Ascending aorta (tissue), 2 donors: ENCODE data around the gene STPG1. TPM values are rescaled to one million over a fixed set of nuclear protein-coding genes. Genes with fewer than 3 reads are reported as not detected.

Source experiments
- DNase-seq, 2 donors: peaks; one replicate each; pipeline ENCODE4 v3.0.0-alpha.2; 2019; ENCODE audit warnings: low spot score in 2 of 2
- H3K27ac ChIP-seq, 2 donors: fragments of 200-600 bp; sonication (generic); one replicate each; pipeline ENCODE4 v1.5.1; 2016 to 2017; ENCODE audit warnings: mild to moderate bottlenecking in 1 of 2
- H3K27me3 ChIP-seq: fragments of 200-600 bp; sonication (generic); one replicate; pipeline ENCODE4 v1.5.1; 2017
- H3K36me3 ChIP-seq, 2 donors: fragments of 200-600 bp; sonication (generic); one replicate each; pipeline ENCODE4 v1.5.1; 2016
- H3K4me1 ChIP-seq, 2 donors: fragments of 200-600 bp; sonication (generic); one replicate each; pipeline ENCODE4 v1.5.1; 2016 to 2017; ENCODE audit warnings: mild to moderate bottlenecking in 1 of 2
- H3K4me3 ChIP-seq, 2 donors: fragments of 200-600 bp; sonication (generic); one replicate each; pipeline ENCODE4 v1.5.1; 2016 to 2017; ENCODE audit warnings: mild to moderate bottlenecking in 1 of 2
- H3K9me3 ChIP-seq, 2 donors: fragments of 200-600 bp; sonication (generic); one replicate each; pipeline ENCODE4 v1.5.1; 2016
- intact Hi-C: fragments of 100-400 bp; cut with DNase I; formaldehyde crosslinking; loops from one replicate; pipeline ENCODE4 v1.15.1; 2023
- total RNA-seq: library from RNA; depleted of rRNA; stranded (reverse); fragments of >200 nt; gene quantifications from one replicate; pipeline ENCODE4 v1.1.0, GENCODE V29; 2016
- TF ChIP-seq, protein P1 (sequence below), 3 experiments: fragments of 200-600 bp in 2 of 3; fragments of 450-650 bp in 1 of 3; sonication (generic) in 2 of 3; IDR thresholded peaks; one replicate each; pipeline ENCODE4 v1.5.1; 2016 to 2019; ENCODE audit warnings: antibody characterized with exemption in 3 of 3, mild to moderate bottlenecking in 1 of 3, moderate library complexity in 1 of 3

The STPG1 gene
- total RNA-seq, 1 donor from 2014 or later = 11.0 TPM

DNA sequence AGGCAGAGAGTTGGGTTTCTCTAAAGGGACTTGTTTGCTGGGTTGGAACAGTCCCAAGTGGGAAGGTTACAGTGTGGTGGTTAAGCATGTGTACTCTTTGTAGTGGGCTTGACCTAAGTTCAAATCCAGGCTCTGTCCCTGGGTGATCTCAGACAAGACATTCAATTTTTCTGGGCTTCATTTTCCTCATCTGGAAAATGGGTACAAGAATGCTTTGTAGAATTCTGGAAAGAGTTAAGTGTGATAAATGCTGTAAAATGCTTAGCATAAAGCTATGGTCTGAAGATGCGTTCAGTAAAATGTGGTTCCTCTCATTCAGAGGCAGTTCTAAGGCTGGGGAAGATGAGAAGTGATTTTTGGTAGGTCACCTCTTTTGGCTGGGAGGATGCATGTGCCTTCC is 93.6 kb downstream of the STPG1 start:
- Histone ChIP-seq H3K4me1 (peaks cover 5 to 6% of the 10 kb centered on the region in 2 donors), H3K27me3 (no peaks in the 10 kb centered on the region), H3K36me3 (no peaks in the 10 kb centered on the region), H3K4me3 (no peak overlapping the region), H3K27ac (no peak overlapping the region), H3K9me3 (no peaks in the 10 kb centered on the region)
- intact Hi-C loops = no loop called here
- no peak for DNase-seq
- TF ChIP-seq, protein P1, sequence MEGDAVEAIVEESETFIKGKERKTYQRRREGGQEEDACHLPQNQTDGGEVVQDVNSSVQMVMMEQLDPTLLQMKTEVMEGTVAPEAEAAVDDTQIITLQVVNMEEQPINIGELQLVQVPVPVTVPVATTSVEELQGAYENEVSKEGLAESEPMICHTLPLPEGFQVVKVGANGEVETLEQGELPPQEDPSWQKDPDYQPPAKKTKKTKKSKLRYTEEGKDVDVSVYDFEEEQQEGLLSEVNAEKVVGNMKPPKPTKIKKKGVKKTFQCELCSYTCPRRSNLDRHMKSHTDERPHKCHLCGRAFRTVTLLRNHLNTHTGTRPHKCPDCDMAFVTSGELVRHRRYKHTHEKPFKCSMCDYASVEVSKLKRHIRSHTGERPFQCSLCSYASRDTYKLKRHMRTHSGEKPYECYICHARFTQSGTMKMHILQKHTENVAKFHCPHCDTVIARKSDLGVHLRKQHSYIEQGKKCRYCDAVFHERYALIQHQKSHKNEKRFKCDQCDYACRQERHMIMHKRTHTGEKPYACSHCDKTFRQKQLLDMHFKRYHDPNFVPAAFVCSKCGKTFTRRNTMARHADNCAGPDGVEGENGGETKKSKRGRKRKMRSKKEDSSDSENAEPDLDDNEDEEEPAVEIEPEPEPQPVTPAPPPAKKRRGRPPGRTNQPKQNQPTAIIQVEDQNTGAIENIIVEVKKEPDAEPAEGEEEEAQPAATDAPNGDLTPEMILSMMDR (IDR thresholded peaks at IDR 0.05) = no peak

DNA sequence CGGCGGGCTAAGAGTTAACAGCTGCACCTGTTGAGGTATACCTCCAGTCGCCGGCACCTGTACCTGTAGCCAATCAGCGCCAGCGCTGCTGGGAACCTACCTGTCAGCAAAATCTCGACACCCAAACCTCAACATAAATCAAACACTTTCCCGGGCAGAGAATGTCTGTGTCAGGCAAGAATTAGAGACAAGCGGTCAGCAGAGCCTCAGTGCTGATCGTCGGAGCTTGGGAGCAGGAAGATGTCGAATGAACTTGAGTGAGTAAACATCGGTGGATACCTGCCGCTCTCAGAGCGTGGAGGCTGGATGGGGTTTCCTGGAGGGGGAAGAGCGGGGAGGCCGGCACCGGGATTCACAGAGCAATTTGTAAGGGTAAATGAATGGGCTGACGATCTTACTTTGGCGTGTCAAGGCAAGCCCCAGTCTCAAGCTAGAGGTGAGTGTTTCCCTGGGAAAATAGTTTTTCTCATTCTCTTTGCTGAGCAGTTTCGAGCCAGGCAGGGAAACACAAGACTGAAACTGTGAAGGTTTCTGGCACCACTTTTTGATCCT is 94.2 kb downstream of the STPG1 start, which contains the start of gene GRHL3:
TSS of gene GRHL3 (plus strand) at position 46 of the 552 bp plus-strand sequence. CDS start at position 241, 195 bp downstream.
- Histone ChIP-seq H3K27me3 (no peaks in the 10 kb centered on the region), H3K4me3 (no peak within 1 kb of the TSS)
- intact Hi-C loops = no loop called here

DNA sequence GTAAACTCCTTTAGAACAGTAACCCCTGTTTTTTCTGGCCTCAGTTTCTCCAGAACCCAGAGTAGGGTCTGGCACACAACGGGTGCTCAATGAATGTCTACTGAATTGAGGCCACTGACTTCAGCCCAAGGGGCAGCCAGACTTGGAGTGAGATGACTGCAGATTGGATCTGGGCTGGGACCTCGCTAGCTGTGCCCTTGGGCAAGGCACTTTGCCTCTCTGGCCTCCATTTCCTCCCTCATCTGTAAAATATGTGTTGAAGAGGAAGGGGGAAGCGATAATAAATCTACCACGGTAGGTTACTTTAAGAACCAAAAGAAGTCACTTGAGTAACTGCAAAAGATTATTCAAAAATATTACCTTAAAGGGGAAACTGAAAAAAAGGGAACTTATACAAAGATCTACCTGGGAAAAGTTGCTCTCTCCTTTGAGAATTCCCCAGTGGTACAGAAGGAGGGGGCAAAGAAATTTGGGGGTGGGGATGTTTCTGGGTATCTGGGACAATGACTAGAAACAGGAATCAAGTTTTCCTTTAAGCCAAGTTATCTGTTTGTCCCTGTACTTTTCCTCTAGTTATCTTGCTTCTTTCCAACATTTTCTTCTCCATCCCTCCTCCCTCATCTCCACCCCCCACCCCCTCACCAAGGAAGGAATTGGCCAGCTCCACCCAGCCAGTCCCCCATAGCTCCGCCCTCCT is 94.8 kb downstream of the STPG1 start:
- intact Hi-C loops = no loop called here
- Histone ChIP-seq H3K27me3 (no peaks in the 10 kb centered on the region), H3K27ac (no peak overlapping the region), H3K36me3 (no peaks in the 10 kb centered on the region), H3K4me3 (no peak overlapping the region), H3K9me3 (no peaks in the 10 kb centered on the region), H3K4me1 (peaks cover 5 to 6% of the 10 kb centered on the region in 2 donors)
- TF ChIP-seq, protein P1 (IDR thresholded peaks at IDR 0.05) = no peak
- no peak for DNase-seq

More for the DNA sequence above, 94.2 kb downstream of the STPG1 start, which contains the start of gene GRHL3:
- TF ChIP-seq, protein P1 (IDR thresholded peaks at IDR 0.05) = no peak
- Histone ChIP-seq H3K36me3 (no peaks in the 10 kb centered on the region), H3K4me1 (peaks cover 5 to 6% of the 10 kb centered on the region in 2 donors), H3K9me3 (no peaks in the 10 kb centered on the region), H3K27ac (no peak within 1 kb of the TSS)
- DNase-seq = no peak

DNA sequence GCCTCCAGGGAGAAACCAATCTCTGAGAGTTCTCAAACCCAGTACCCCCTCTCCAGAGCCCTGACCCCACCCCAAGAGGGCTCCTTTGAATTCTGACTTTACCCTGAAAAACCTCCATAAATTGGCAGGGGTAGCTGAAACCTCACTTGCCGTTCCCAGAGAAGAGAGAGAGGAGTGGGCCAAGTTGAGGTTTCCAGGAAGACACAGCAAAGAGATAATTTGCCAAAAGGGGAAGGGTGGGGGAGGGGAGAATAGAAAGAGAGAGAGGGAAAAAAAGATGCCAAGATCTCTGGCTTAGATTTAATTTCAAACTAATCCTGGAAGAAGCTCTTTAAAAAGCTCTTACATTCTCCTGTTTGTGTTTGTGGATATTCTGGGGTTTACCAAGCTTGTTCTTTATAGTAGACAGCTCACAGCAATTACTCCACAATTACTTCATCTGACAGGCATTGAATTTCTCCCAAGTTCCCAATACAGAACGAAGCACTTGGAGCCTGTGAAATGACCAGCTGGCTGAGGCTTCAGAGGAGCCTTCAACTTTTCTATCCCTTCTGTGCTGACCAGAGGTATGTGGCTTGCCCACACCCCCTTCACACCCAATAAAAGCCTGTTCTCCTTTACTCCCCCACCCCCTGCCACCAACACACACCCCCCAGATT is 95.5 kb downstream of the STPG1 start:
- H3K9me3 ChIP-seq = no peaks in the 10 kb centered on the region
- intact Hi-C loops = no loop called here
- no peak for DNase-seq
- H3K27me3 ChIP-seq = no peaks in the 10 kb centered on the region
- no peak overlapping the region for H3K4me3 ChIP-seq
- H3K36me3 ChIP-seq = no peaks in the 10 kb centered on the region
- H3K4me1 ChIP-seq = peaks cover 5 to 6% of the 10 kb centered on the region in 2 donors
- no peak overlapping the region for H3K27ac ChIP-seq
- TF ChIP-seq, protein P1 (IDR thresholded peaks at IDR 0.05) = no peak

DNA sequence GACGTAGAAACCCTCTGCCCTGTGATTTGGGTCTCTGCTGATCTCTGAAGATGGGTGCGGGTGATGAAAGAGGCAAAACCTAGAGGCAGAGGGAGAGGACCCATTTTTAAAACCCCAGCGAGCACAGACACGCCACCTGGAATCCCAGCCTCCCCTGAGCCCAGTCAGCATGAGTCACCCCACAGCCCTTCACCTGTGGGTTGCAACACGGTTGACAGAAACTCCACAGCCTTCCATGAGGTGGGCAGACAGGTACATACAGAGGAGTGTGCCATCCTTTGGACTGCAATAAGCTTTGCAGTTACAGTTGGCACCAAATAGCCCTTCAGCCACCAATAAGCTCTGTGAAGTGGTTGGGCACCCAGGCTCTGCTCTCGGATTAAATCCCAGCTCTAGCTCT is 96.5 kb downstream of the STPG1 start:
- H3K36me3 ChIP-seq = no peaks in the 10 kb centered on the region
- H3K27me3 ChIP-seq = no peaks in the 10 kb centered on the region
- no peak overlapping the region for H3K27ac ChIP-seq
- intact Hi-C loops = no loop called here
- TF ChIP-seq, protein P1 (IDR thresholded peaks at IDR 0.05) = no peak
- no peaks in the 10 kb centered on the region for H3K9me3 ChIP-seq
- H3K4me1 ChIP-seq = peaks cover 5 to 6% of the 10 kb centered on the region in 2 donors
- DNase-seq = no peak
- H3K4me3 ChIP-seq = no peak overlapping the region
